ENCODE results near the gene IGSF6. TPM values are rescaled to one million over a fixed set of nuclear protein-coding genes. Genes with fewer than 3 reads are reported as not detected.

IGSF6 gene
- total and polyA plus RNA-seq, 9 of the 15 experiments (the other 6 are each of a cell fraction or from before 2014, with no cell fraction given), result 0.07 TPM; not detected in 8

GRCh38 chr16:21625026-21625425, 27.4 kb downstream of the IGSF6 start (continued):
- TF ChIP-seq FOXP4 (CRISPR knock-in tag; IDR thresholded peaks at IDR 0.05; ENCODE audit: borderline replicate concordance), result no peak

- Histone ChIP-seq H3K27ac (ENCODE audit: extremely low read depth, low read depth, low read length) (no peak overlapping the region), H3K27me3 (ENCODE audit: control insufficient read depth in 2 of 2, insufficient read depth in 2 of 2, low read length in 2 of 2) (no peaks in the 10 kb centered on the region), H3K4me1 (replicated peaks in 1 of 2; ENCODE audit: control insufficient read depth in 2 of 2, insufficient read depth in 2 of 2, low read length in 2 of 2) (peaks cover 0 to 6% of the 10 kb centered on the region in 2 experiments; a peak in 2 of 5 replicates), H3K79me2 (ENCODE audit: control insufficient read depth, insufficient read depth, low read length) (no peaks in the 10 kb centered on the region), H3K4me3 (no peak overlapping the region), H3K36me3 (ENCODE audit: control insufficient read depth, insufficient read depth, low read length) (peaks cover 49% of the 10 kb centered on the region), H3K9me3 (replicated peaks; ENCODE audit: control insufficient read depth, insufficient read depth, low read depth, low read length) (no peaks in the 10 kb centered on the region), H3K4me2 (ENCODE audit: insufficient read depth, low read length) (no peak overlapping the region), H4K20me1 (replicated peaks; ENCODE audit: control insufficient read depth, insufficient read depth, low read length) (0 out of 2 replicates have a peak, but pooled peaks cover 3% of the 10 kb centered on the region), H3K9me1 (ENCODE audit: control insufficient read depth, insufficient read depth, low read length) (no peaks in the 10 kb centered on the region), H3K9ac (ENCODE audit: insufficient read depth in 1 of 2, low read depth in 2 of 2, low read length in 2 of 2) (no peak overlapping the region), H2AFZ (ENCODE audit: low read depth, low read length) (no peak overlapping the region)
- no peak for FAIRE-seq
- DNase-seq (ENCODE audit: extremely low read depth in 1 of 4, low spot score in 3 of 4), result no peak
- no peak for ATAC-seq
- CTCF ChIA-PET (ENCODE audit: low intra/inter-chr PET ratio), result no interaction called here
- POLR2A ChIA-PET, result interaction anchor here (1.3 to 2.3 kb wide), 4 partner anchors 9 to 22 kb away, joined by 3 to 8 read pairs (median 5); no protein-coding TSS in a partner anchor
- in situ Hi-C loops (cut with MboI) (no loop called here), intact Hi-C loops (cut with micrococcal nuclease) (no loop called here)
- 94% methylated on average over 1 of the region's 1 CpG for WGBS (ENCODE audit: insufficient coverage, low coverage, missing lambda C conversion rate)
- TF ChIP-seq ZNF239 (CRISPR knock-in tag; IDR thresholded peaks at IDR 0.05) (no peak), ZNF165 (CRISPR knock-in tag; IDR thresholded peaks at IDR 0.05; ENCODE audit: borderline replicate concordance) (no peak)
- no TSS peak for BruUV-seq (replicated peaks)
Observed at GRCh38 chr16:21622545-21622944, 29.9 kb downstream of the IGSF6 start.
